A673 (cell line): ENCODE measurements around the gene ASPSCR1. TPM values are rescaled to one million over a fixed set of nuclear protein-coding genes. Genes with fewer than 3 reads are reported as not detected.

Experiments
- BruUV-seq: library from RNA; stranded (reverse); fragments of 400-500 nt; replicated peaks from 2 replicates; lab custom pipeline; 2021; lab: Mats Ljungman, UMichigan
- CTCF ChIA-PET: fragments of 300-600 bp; sonication (Branson Sonifier 250); formaldehyde crosslinking; loops from one replicate; lab custom pipeline; 2022; ENCODE audit warnings: antibody characterized with exemption; lab: Charles Lee
- POLR2A ChIA-PET: fragments of 300-600 bp; sonication (Branson Sonifier 250); formaldehyde crosslinking; loops from one replicate; lab custom pipeline; 2022; ENCODE audit warnings: antibody characterized with exemption; ENCODE audit not compliant: low non-redundant PET; lab: Charles Lee
- DNase-seq: peaks from one replicate; pipeline ENCODE4 v3.0.0-alpha.2; 2015; ENCODE audit warnings: low spot score
- H3K27ac ChIP-seq: fragments of 200-600 bp; sonication (generic); 2 replicates; pipeline ENCODE4 v1.5.1; 2016; ENCODE audit warnings: mixed run types, low read depth, mild to moderate bottlenecking, mixed read lengths, antibody characterized with exemption, low read length; ENCODE audit not compliant: poor library complexity, severe bottlenecking
- H3K27me3 ChIP-seq: fragments of 200-600 bp; sonication (generic); replicated peaks from 2 replicates; pipeline ENCODE4 v1.6.1; 2017; ENCODE audit warnings: mixed run types, low read depth, mild to moderate bottlenecking, mixed read lengths, antibody characterized with exemption, low read length; ENCODE audit not compliant: insufficient read depth, poor library complexity
- H3K36me3 ChIP-seq: fragments of 200-600 bp; sonication (generic); 2 replicates; pipeline ENCODE4 v1.6.1; 2016; ENCODE audit warnings: mixed run types, mild to moderate bottlenecking, mixed read lengths, antibody characterized with exemption, low read length; ENCODE audit not compliant: insufficient read depth, poor library complexity, severe bottlenecking
- H3K4me1 ChIP-seq: fragments of 200-600 bp; sonication (generic); 2 replicates; pipeline ENCODE4 v1.6.1; 2017; ENCODE audit warnings: mixed run types, mild to moderate bottlenecking, mixed read lengths, antibody characterized with exemption, low read length; ENCODE audit not compliant: insufficient read depth, poor library complexity, severe bottlenecking
- H3K4me3 ChIP-seq: fragments of 200-600 bp; sonication (generic); 2 replicates; pipeline ENCODE4 v1.5.1; 2016; ENCODE audit warnings: low read depth, mixed run types, mild to moderate bottlenecking, mixed read lengths, low read length; ENCODE audit not compliant: poor library complexity, severe bottlenecking
- H3K9me3 ChIP-seq: fragments of 200-600 bp; sonication (generic); 2 replicates; pipeline ENCODE4 v1.6.1; 2016; ENCODE audit warnings: mixed run types, low read depth, mild to moderate bottlenecking, mixed read lengths, antibody characterized with exemption, low read length; ENCODE audit not compliant: poor library complexity, severe bottlenecking
- EZH2 ChIP-seq: fragments of 200-600 bp; sonication (generic); IDR thresholded peaks from 2 replicates; pipeline ENCODE4 v1.6.1; 2017; ENCODE audit warnings: borderline replicate concordance, low read depth, mild to moderate bottlenecking, mixed read lengths, antibody characterized with exemption, low read length; ENCODE audit not compliant: poor library complexity, severe bottlenecking
- intact Hi-C: fragments of 100-400 bp; cut with micrococcal nuclease; formaldehyde crosslinking; loops from one replicate; pipeline ENCODE4 v1.10.0; 2022; ENCODE audit not compliant: unreplicated experiment
- total RNA-seq: library from RNA; stranded (reverse); gene quantifications from 2 replicates; pipeline ENCODE4 v1.2.3, GENCODE V29; 2021
- TF ChIP-seq, protein P1 (sequence below): fragments of 300-800, 200-600 bp; sonication (generic); conservative IDR thresholded peaks from 2 replicates; pipeline ENCODE4 v1.5.1; 2017; ENCODE audit warnings: low read depth, mild to moderate bottlenecking, antibody characterized with exemption, low read length, moderate library complexity, mixed read lengths

ASPSCR1 gene
- total RNA-seq, 1 experiment from 2014 or later: 46.2 TPM

DNA sequence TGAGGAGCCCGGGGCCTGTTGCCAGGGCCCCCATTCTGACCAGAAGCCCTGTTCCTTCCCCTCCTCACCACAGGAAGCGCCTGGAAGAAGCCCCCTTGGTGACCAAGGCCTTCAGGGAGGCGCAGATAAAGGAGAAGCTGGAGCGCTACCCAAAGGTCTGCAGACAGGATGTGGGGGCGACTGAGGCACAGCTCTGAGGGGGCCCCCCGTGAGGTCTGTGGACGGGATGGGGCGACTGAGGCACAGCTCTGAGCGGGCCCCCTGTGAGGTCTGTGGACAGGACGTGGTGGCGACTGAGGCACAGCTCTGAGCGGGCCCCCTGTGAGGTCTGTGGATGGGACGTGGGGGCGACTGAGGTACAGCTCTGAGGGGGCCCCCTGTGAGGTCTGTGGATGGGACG is 32.0 kb downstream of the ASPSCR1 start:
- H3K27ac ChIP-seq: no peak overlapping the region
- peaks cover 4% of the 10 kb centered on the region for H3K4me1 ChIP-seq
- H3K9me3 ChIP-seq: no peaks in the 10 kb centered on the region
- TF ChIP-seq, protein P1, sequence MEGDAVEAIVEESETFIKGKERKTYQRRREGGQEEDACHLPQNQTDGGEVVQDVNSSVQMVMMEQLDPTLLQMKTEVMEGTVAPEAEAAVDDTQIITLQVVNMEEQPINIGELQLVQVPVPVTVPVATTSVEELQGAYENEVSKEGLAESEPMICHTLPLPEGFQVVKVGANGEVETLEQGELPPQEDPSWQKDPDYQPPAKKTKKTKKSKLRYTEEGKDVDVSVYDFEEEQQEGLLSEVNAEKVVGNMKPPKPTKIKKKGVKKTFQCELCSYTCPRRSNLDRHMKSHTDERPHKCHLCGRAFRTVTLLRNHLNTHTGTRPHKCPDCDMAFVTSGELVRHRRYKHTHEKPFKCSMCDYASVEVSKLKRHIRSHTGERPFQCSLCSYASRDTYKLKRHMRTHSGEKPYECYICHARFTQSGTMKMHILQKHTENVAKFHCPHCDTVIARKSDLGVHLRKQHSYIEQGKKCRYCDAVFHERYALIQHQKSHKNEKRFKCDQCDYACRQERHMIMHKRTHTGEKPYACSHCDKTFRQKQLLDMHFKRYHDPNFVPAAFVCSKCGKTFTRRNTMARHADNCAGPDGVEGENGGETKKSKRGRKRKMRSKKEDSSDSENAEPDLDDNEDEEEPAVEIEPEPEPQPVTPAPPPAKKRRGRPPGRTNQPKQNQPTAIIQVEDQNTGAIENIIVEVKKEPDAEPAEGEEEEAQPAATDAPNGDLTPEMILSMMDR: no peak
- no peak for TF ChIP-seq EZH2
- H3K27me3 ChIP-seq: no peaks in the 10 kb centered on the region
- BruUV-seq: no TSS peak
- H3K36me3 ChIP-seq: no peaks in the 10 kb centered on the region
- H3K4me3 ChIP-seq: no peak overlapping the region
- intact Hi-C loops: no loop called here
- no peak for DNase-seq
- CTCF ChIA-PET: no interaction called here
- POLR2A ChIA-PET: no interaction called here

DNA sequence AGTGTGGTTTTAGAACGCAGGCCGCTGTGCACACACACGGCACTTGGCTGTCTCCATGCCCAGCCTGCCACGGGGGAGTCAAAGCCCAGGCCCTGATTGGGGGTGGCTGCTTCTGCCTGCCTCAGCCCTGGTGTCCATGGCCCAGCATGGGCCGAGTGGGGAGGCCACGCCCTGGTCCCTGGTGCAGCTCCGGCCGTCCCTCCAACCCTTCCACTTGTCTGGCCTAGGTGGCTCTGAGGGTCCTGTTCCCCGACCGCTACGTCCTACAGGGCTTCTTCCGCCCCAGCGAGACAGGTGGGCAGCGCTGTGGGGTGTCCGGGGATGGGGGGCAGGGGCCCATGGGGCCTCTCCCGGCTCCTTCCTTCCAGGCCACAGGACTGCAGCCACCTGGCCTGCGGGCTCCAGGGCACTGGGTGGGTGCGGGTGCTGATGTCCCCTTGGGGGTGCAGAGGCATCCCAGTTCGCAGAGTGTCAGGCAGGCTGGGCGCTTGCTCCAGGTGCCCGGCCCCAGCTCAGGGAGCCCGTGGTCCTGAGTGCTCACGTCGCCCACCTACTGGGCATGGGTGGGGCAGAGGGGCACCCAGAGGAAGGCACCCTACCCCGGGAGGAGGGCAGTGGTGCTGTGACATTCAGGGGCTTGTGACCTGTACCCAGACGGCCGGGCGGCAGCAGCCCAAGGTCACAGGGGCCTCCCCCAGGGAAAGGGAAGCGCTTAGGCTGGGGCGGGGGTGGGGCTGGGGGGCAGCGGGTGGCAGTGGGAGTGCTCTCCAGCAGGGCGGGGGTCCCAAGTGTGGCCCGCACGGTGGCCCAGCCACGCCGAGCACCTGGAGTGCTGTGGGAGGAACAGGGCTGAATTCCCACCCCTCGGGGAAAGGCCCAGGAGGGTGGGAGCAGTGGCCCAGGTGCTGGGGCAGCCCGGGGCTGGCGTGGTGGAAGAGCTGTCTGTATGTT is 33.4 kb downstream of the ASPSCR1 start:
- Histone ChIP-seq H3K9me3 (no peaks in the 10 kb centered on the region), H3K27me3 (no peaks in the 10 kb centered on the region), H3K27ac (no peak overlapping the region), H3K4me3 (no peak overlapping the region), H3K4me1 (peaks cover 13% of the 10 kb centered on the region), H3K36me3 (no peaks in the 10 kb centered on the region)
- intact Hi-C loops: no loop called here
- DNase-seq: no peak
- TF ChIP-seq, protein P1: no peak
- no TSS peak for BruUV-seq
- CTCF ChIA-PET: no interaction called here
- POLR2A ChIA-PET: no interaction called here

DNA sequence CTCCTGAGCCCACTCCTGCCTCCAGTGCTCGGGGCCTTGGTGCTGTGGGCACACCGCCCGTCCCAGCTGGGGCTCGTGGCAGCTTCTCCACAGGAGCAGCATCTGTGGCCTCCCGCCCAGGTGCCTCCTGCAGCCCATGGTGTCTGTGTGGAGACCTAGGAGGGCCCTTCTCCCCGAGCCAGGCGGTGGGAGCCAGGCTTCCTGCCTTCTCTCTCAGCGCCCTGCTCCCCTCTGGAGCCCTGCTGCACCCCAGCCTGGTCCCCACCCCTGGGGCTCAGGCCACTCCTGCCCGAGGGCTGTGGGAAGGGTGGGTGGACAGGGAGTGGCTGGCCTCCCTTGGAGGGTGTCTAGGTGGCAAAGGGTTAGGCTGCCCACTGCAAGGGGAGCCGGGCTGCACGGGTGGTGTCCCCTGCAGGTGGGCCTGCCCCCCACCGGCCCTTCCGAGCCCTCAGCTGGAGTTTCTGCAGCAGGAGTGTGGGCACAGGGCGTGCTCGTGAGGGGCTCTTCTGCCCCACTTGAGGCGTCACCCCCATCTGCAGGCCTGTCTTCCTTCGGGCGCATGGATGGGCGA is 34.3 kb downstream of the ASPSCR1 start:
- no TSS peak for BruUV-seq
- TF ChIP-seq EZH2: no peak
- TF ChIP-seq, protein P1: no peak
- Histone ChIP-seq H3K27me3 (no peaks in the 10 kb centered on the region), H3K4me1 (peaks cover 13% of the 10 kb centered on the region), H3K36me3 (no peaks in the 10 kb centered on the region), H3K4me3 (no peak overlapping the region), H3K27ac (no peak overlapping the region), H3K9me3 (no peaks in the 10 kb centered on the region)
- intact Hi-C loops: no loop called here
- POLR2A ChIA-PET: no interaction called here
- no peak for DNase-seq
- CTCF ChIA-PET: no interaction called here
